Fibroblast of skin of left biceps (primary cell): Measurements from ENCODE around the gene CCND2.
A peak's percentile ranks its signal among the peaks of the same experiment; 100 is the strongest.

Experiments
- DNase-seq, 2 experiments: peaks; one replicate each; pipeline ENCODE4 v3.0.0-alpha.2; 2013; ENCODE audit warnings: low read depth in 2 of 2

Gene CCND2

GRCh38 chr12:4289998-4290790 lies 16.6 kb downstream of the CCND2 start:
- no peak for DNase-seq

- no peak for DNase-seq
Measured at GRCh38 chr12:4292341-4293073, 18.9 kb downstream of the CCND2 start.

GRCh38 chr12:4293299-4293965 lies 19.9 kb downstream of the CCND2 start:
- no peak for DNase-seq

- DNase-seq, result no peak
Measured at GRCh38 chr12:4293966-4294505, 20.5 kb downstream of the CCND2 start.

- no peak for DNase-seq
Measured at GRCh38 chr12:4296751-4297150, 23.2 kb downstream of the CCND2 start.

GRCh38 chr12:4297617-4298016 lies 24.1 kb downstream of the CCND2 start:
- no peak for DNase-seq

GRCh38 chr12:4300883-4301282 lies 27.3 kb downstream of the CCND2 start:
- no peak for DNase-seq

- no peak for DNase-seq
Measured at GRCh38 chr12:4301932-4302501, 28.5 kb downstream of the CCND2 start.

- DNase-seq, result no peak
Measured at GRCh38 chr12:4302881-4303280, 29.3 kb downstream of the CCND2 start.

GRCh38 chr12:4303750-4304149 lies 30.2 kb downstream of the CCND2 start:
- no peak for DNase-seq

- peak in 1 of 2 experiments; percentile 20 for DNase-seq
Measured at GRCh38 chr12:4307593-4308333, 34.2 kb downstream of the CCND2 start.

GRCh38 chr12:4308334-4308950 lies 34.9 kb downstream of the CCND2 start:
- DNase-seq, result no peak

- no peak for DNase-seq
Measured at GRCh38 chr12:4311776-4312175, 38.2 kb downstream of the CCND2 start.

- no peak for DNase-seq
Measured at GRCh38 chr12:4312251-4312650, 38.7 kb downstream of the CCND2 start.

GRCh38 chr12:4320497-4320852 lies 46.9 kb downstream of the CCND2 start:
- no peak for DNase-seq

GRCh38 chr12:4320853-4321701 lies 47.5 kb downstream of the CCND2 start, which contains the start of gene TIGAR:
TSS of gene TIGAR (plus strand) at chr12:4321213. CDS start at chr12:4321272, 59 bp downstream.
- peak; percentile 79 to 81 for DNase-seq

- DNase-seq, result no peak
Measured at GRCh38 chr12:4322726-4323125, 49.2 kb downstream of the CCND2 start.
